HFF-Myc (cell line): ENCODE measurements around the gene LEMD1.

ENCODE experiments used
- DNase-seq: peaks from one replicate; pipeline ENCODE4 v3.0.0-alpha.2; 2011; ENCODE audit warnings: low read depth; ENCODE audit errors: extremely low read depth
- H3K4me3 ChIP-seq: replicated peaks from 2 replicates; pipeline ENCODE4 v1.5.1; 2011; ENCODE audit warnings: low read depth, mild to moderate bottlenecking, control low read depth, low read length
- TF ChIP-seq, protein P1 (sequence below): IDR thresholded peaks from 2 replicates; pipeline ENCODE4 v1.5.1; 2012; ENCODE audit warnings: mild to moderate bottlenecking, low read depth, low read length, control low read depth; ENCODE audit errors: missing control alignments

Gene LEMD1

DNA sequence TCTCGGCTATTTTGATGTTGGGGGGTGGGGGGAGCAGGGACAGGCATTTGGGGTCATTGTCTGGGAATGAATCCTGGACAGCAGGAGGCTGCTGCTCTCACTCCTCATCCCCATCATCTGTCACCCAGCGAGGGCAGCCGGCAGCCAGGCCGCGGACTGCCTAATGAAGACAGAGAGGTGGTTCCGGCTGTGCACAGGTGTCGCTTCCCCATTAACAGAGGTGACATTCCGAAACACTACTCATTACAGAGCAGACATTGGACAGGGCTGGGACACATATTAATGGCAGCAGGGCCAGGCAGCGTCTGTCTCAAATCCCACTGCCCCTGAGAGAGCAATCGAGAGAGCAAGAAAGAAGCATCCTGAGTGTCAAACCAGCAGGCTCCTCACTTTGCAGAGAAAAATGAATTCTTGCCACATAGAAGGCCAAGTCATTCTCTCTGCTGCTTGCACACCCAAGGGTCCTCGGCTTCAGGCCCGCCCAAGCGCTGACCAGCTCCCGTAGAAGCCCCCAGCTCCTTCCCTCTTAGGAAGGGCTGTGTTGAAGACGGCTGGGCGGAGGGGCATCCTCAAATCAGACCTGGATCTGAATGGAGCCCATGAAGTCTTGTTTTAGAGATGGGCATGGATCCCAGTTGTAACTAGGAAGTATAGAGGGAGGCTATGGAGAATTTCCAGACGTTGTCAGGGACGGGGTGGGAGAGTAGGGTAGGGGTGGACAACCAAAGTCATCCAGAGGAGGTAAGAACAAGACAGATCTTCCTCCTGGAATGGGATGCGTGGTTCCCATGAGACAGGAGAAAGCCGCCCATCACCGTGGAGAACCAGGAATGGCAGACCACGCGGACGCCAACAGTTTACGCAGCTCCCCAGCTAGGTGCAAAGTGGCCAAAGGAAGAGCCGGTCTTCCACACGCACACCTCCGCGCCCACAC lies 8.2 kb upstream of the LEMD1 start:
- no peak for DNase-seq
- peak overlapping the region; percentile 44 for H3K4me3 ChIP-seq
- TF ChIP-seq, protein P1, sequence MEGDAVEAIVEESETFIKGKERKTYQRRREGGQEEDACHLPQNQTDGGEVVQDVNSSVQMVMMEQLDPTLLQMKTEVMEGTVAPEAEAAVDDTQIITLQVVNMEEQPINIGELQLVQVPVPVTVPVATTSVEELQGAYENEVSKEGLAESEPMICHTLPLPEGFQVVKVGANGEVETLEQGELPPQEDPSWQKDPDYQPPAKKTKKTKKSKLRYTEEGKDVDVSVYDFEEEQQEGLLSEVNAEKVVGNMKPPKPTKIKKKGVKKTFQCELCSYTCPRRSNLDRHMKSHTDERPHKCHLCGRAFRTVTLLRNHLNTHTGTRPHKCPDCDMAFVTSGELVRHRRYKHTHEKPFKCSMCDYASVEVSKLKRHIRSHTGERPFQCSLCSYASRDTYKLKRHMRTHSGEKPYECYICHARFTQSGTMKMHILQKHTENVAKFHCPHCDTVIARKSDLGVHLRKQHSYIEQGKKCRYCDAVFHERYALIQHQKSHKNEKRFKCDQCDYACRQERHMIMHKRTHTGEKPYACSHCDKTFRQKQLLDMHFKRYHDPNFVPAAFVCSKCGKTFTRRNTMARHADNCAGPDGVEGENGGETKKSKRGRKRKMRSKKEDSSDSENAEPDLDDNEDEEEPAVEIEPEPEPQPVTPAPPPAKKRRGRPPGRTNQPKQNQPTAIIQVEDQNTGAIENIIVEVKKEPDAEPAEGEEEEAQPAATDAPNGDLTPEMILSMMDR = no peak

DNA sequence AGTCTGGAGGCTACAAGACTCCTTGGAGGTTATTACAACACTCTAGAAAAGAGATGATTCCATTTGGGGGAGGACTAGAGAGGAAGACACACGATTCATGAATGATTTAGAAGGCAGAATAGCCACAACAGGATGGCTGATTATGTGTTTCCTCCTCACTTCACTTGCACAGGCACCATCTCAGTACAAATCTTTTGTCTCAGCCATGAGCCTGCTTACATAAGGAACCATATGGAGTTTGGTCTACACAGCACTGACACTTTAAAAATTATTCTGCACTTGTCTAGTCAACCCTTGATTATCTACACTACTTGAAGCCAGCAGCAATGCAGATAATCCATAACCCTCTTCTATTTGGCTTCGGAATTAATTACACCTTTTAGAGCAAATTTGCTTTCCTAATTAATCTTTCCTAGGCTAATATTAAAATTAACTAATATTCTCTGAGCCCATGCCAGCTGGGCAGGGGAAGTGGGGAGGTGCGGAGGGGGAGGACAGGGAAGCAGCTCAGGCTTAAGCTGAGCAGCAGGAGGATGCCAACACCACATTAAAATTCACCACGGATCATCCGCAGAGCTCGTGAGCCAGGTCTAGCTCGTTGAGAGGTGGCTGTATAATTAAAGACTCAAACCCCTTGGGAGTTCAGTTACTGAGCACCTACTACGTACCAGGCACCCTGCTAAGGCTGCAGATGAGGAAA lies 3.2 kb upstream of the LEMD1 start:
- TF ChIP-seq, protein P1 = no peak
- DNase-seq = no peak
- no peak overlapping the region for H3K4me3 ChIP-seq

DNA sequence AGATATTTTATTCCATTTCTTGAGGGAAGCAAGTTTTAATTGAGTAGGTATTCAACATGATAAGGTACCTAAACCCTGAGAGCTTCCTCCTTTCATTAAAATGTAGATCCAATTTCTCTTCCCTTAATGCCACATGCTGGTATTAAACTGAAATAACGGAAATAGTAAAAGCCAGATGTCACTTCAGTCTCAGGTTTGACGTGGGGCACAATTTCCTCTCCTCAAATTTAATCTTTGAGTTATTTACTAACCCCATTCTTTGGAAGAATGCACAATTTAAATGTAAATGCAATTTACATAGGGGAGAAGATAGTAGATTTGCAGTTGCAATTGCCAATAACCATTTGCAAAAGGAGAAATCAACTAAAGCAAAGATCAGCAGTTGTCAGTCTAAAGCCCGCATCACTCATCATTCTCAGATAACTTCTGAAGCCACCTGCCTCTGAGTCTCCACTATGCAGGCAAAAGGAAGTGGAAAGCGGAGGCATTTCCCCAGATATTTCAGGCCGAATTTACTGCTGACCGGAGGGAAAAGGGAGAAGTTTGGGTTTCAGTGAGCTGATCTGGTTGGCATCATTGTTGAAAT lies 2.1 kb upstream of the LEMD1 start:
- no peak overlapping the region for H3K4me3 ChIP-seq
- DNase-seq = no peak
- TF ChIP-seq, protein P1 = no peak

DNA sequence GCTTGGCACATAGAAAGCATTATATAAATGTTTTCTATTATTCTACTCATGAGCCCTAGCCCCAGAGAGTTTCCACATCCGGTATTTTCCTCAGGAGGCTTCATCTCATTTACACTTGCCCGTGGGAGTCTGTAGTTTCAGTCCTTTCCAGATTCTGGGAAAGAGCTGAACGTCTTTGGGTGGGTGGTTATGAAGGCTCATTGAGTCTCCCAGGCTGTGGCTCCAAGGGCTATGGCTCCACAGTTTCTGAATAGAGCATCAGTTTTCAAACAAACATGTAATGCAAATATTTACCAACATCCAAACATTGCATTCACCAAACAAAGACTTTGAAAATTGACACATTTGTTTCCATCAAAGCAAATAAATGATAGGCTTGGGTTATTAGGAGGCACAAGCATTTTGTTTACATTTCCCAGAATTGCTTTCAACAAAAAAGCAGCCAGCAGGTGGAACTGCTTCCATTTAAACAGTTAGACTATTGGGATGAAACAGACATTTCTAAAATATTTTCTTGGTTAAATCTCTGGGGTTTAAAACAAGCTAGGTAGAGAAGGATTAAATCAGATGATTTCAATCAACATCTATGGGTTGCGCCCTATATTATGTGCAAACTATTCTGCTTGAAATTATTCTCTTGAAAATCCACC lies 1.3 kb upstream of the LEMD1 start:
- no peak for DNase-seq
- H3K4me3 ChIP-seq = no peak overlapping the region
- TF ChIP-seq, protein P1 = no peak

DNA sequence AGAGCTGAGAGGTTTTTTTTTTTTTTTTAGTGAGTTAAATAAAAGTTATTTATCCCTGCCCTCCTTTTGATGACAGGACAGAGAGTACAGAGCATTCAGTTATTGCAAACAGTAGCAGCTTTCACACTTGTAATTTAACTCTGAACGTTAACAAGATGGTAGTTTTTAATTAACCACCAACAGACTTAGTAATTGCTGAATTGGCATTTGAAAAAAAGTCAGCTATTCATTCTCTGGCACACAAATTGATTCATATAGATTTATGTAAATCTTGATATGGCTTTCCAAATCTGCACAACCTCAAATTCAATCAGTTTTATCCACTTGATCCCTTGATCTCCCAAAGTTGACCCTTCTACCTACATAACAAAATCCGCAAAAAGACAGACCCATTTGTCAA lies 918 bp downstream of the LEMD1 start:
- no peak overlapping the region for H3K4me3 ChIP-seq
- no peak for DNase-seq
- TF ChIP-seq, protein P1 = no peak

DNA sequence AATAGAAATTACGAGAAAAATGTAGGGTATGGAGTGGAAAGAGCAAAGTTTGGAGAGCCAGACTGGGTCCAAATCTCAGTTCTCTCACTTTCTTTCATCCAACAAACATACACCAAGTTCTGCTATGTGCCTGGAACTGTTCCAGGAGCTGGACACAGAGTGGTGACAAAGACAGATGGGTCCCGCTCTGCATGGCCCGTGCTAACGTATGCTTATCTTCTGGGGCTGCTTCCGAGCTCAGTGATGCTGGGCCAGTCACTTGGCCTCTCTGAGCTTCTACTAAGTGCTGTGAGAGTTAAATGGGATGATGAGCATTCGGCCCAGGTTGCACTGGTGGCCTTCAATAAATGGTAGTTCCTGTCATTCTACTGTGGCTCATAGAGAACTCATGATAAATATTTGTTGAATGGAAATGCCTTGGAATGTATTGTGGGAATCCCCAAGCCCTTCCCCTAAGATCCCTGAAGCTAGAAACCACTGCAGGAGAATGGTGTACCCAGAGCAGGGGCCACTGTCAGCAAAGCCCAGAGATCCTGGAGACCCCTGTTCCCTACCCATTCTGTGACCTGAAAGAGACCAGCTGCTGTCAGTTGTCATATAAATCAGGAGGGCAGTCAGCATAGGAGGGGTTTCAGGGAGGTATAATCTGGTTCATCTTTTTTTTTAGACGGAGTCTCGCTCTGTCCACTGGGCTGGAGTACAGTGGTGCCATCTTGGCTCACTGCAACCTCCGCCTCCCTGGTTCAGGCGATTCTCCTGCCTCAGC lies 3.8 kb downstream of the LEMD1 start:
- TF ChIP-seq, protein P1 = no peak
- DNase-seq = no peak
- H3K4me3 ChIP-seq = no peak overlapping the region
